Measurements from ENCODE around the gene OTUB2. TPM values are rescaled to one million over a fixed set of nuclear protein-coding genes. Genes with fewer than 3 reads are reported as not detected.

OTUB2 gene
- polyA plus RNA-seq, 4 donors, result 2.6 to 5.0 (median 4.5) TPM

GRCh38 chr14:94038921-94039629, 12.9 kb downstream of the OTUB2 start:
- DNase-seq (ENCODE audit: low read depth in 4 of 4, low spot score in 3 of 4), result no peak

- no peak for DNase-seq (ENCODE audit: low read depth in 4 of 4, low spot score in 3 of 4)
These were observed 14.1 kb downstream of the OTUB2 start for GRCh38 chr14:94040247-94040646.

GRCh38 chr14:94040796-94041195, 14.7 kb downstream of the OTUB2 start:
- DNase-seq (ENCODE audit: low read depth in 4 of 4, low spot score in 3 of 4), result no peak

GRCh38 chr14:94041551-94042346, 15.6 kb downstream of the OTUB2 start:
- no peak for DNase-seq (ENCODE audit: low read depth in 4 of 4, low spot score in 3 of 4)

- no peak for DNase-seq (ENCODE audit: low read depth in 4 of 4, low spot score in 3 of 4)
These were observed 16.4 kb downstream of the OTUB2 start for GRCh38 chr14:94042433-94043091.

- no peak for DNase-seq (ENCODE audit: low read depth in 4 of 4, low spot score in 3 of 4)
These were observed 17.1 kb downstream of the OTUB2 start for GRCh38 chr14:94043111-94043755.

GRCh38 chr14:94043756-94044475, 17.8 kb downstream of the OTUB2 start:
- DNase-seq (ENCODE audit: low read depth in 4 of 4, low spot score in 3 of 4), result no peak

GRCh38 chr14:94044476-94045091, 18.4 kb downstream of the OTUB2 start:
- DNase-seq (ENCODE audit: low read depth in 4 of 4, low spot score in 3 of 4), result no peak

GRCh38 chr14:94045101-94045500, 19.0 kb downstream of the OTUB2 start:
- no peak for DNase-seq (ENCODE audit: low read depth in 4 of 4, low spot score in 3 of 4)

GRCh38 chr14:94045563-94046345, 19.6 kb downstream of the OTUB2 start:
- no peak for DNase-seq (ENCODE audit: low read depth in 4 of 4, low spot score in 3 of 4)

- DNase-seq (ENCODE audit: low read depth in 4 of 4, low spot score in 3 of 4), result no peak
These were observed 20.6 kb downstream of the OTUB2 start for GRCh38 chr14:94046696-94047250.

- DNase-seq (ENCODE audit: low read depth in 4 of 4, low spot score in 3 of 4), result no peak
These were observed 21.4 kb downstream of the OTUB2 start for GRCh38 chr14:94047581-94047980.

- DNase-seq (ENCODE audit: low read depth in 4 of 4, low spot score in 3 of 4), result no peak
These were observed 22.8 kb downstream of the OTUB2 start for GRCh38 chr14:94048691-94049624.

- no peak for DNase-seq (ENCODE audit: low read depth in 4 of 4, low spot score in 3 of 4)
These were observed 23.5 kb downstream of the OTUB2 start for GRCh38 chr14:94049625-94050023.

- no peak for DNase-seq (ENCODE audit: low read depth in 4 of 4, low spot score in 3 of 4)
These were observed 24.2 kb downstream of the OTUB2 start for GRCh38 chr14:94050231-94050880.

- DNase-seq (ENCODE audit: low read depth in 4 of 4, low spot score in 3 of 4), result no peak
These were observed 25.0 kb downstream of the OTUB2 start for GRCh38 chr14:94051115-94051514.

- no peak for DNase-seq (ENCODE audit: low read depth in 4 of 4, low spot score in 3 of 4)
These were observed 25.6 kb downstream of the OTUB2 start for GRCh38 chr14:94051779-94052178.
